GM18867 (cell line): ENCODE measurements around the gene SBF2.

Experiments
- ATAC-seq: cut with Tn5 transposase; IDR thresholded peaks from one replicate; pipeline ENCODE4 v1.9.1; 2021; ENCODE audit warnings: mild to moderate bottlenecking, moderate library complexity; ENCODE audit not compliant: unreplicated experiment

Gene SBF2

DNA sequence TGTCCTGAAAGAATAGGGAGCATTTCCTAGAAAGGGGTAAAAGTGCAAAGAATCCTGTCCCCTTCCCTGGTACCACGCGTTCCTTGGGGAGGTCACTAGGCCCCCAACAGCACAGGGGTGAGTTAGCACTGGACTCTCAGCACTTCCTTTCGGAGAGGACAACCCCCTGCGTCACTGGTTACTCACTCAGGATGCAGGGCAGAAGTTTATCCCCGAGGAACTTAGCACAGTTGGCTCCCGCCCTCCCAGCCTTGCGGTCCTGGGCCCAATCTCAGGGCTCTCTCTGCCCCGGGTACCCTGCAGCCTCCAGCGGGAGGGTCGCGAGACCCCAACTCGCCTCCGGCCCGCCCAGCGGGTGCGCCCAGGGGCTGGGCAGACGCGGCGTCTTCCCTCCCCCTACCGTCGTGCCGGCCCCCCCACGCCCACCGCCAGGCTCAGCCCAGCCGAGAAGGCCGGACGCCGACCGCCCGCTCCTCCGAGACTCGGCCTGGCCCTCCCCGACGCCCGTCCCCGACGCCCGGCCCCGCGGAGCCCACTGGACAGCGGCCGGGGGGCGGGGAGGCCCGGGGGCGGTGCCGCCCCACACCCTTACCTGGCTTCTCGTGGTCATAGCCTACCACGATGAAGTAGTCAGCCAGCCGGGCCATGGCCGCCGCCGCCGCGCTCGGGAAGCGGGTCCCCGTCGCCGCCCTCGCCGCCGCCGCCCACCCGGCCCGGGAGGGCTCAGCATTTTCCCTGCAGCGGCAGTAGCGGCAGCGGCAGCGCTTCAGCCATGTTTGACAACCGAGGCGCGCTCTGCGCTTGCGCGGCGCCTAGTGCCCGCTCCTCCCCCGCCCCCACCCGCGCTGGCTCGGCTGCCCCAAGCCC, at the start of gene SBF2:
Gene SBF2, minus strand, starts transcription at position 797 of the 867 bp plus-strand sequence. Its CDS starts 150 bp downstream, at position 647.
- peak; percentile 47 for ATAC-seq

DNA sequence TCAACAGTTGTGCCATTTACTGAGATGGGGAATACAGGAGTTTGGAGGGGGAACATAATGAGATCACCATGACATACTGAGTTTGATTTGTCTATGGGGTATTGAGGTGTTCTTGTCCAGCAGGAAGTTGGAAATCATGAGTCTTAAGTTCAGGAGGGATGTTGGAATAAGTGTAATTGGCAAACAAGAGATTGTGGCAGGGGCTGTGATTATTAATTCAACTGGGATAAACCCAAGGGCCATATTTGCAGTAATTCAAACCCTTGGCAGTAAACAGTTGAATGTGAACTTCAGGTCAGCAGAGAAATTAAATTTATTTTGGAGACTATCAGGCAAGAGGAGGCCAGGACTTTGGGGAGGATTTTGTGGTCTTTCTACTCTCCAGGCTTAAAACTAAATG, 44.3 kb upstream of the SBF2 start:
- no peak for ATAC-seq

DNA sequence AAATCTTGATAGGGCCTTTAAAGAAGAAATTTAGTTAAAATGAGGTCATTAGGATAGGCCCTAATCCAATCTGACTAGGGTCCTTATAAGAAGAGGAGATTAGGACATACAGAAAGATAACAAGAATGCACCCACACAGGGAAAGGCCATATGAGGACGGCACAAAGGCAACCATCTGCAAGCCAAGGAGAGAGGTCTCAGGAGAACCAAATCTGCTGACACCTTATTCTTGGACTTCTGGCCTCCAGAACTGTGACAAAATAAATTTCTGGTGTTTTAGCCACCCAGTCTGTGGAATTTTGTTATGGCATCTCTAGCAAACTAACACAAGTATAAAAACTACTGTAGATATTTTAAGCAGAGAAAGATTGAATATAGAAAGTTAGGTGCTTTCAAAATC, 39.5 kb upstream of the SBF2 start:
- ATAC-seq: no peak

DNA sequence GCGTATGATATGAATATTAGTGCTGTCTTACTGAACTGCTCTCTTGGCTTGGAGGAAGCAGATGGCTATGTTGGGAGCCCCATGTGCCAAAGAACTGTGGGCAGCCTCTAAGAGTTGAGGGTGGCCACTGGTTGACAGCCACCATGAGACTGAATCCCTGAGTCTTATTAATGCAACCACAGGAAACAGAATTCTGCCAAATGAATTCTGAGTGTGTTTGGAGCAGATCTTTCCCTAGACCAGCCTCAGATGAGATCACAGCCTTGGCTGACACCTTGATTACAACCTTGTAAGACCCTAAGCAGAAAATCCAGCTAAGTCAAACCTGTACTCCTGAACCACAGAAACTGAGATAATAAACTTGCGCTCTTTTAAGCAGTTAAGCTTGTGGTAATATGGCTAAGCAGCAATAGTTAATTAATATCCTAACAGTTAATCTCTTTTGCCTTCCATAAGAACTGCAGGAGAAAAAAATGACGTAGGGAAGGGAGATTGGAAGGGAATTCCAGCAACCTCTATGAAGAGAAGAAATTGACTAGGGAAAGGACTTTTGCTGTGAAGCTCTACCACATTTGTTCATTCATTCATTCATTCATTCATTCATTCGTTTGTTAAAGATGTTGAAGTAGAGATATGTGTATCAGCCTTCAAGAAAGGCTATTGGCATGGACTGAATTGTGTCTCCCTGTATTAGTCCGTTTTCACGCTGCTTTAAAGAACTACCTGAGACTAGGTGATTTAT, 37.7 kb upstream of the SBF2 start:
- ATAC-seq: no peak

DNA sequence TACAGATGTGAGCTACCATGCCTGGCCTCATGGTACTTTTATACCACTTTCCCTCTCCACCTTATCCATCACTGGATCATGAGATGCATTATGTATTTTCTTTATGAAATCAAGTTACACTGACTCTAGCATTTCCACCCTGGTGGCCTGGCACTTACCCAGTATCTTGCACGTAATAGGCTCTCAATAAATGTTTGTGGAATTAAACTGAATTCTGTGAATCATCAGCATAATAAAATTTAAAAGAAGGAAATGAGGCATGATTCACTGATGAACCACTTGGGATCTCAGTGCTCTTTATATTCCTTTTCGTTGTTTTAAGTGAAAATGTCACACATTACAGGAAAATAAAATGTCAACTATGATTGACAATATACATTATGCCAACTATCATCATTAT, 35.9 kb upstream of the SBF2 start:
- no peak for ATAC-seq

DNA sequence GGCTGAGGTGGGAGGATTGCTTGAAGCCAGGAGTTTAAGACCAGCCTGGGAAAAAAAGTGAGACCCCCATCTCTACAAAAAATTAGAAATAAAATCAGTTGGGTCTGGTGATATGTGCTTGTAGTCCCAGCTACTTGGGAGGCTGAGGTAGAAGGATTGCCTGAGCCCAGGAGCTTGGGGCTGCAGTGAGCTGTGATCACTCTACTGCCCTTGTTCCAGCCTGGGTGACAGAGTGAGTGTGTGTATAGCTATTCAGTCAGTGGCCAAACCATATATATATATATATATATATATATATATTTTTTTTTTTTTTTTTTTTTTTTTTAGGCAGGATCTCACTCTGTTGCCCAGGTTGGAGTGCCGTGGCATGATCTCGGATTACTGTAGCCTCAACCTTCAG, 35.3 kb upstream of the SBF2 start:
- ATAC-seq: no peak

DNA sequence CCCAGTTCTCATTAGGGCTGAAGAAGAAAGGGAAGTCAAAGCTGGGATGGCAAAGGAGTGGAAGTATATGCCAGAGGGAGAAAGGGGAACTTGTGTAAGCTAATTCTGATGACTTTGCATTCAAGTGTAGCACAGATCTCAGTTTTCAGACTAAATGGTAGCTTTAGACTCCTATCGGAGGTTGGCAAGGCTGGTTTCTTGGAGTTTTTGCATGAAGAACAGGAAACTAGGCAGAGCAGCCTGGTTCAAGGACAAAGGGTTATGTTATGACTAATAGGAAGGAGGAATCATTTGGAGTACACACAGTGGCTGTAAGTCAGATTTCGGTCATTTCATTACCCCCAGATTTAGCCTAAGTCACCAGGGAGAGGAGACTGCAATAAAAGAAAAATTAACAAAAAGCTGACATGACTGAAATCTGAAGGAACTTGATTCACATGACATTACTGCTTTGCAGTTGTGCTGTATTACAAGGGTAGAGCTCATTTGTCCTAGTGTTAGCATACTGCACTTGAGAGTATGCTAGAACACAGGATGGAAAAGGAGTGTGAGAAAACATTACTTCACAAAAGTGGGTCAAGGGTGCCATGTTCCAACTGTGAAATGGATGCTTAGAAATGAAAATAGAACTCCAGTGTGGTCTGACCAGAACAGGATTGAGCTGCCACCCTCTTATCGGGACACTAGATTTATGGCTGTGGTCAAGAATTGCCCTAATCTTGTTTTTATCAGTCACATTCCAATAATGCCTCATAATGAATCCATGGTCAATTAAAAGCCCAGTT, 34.5 kb upstream of the SBF2 start:
- ATAC-seq: no peak

DNA sequence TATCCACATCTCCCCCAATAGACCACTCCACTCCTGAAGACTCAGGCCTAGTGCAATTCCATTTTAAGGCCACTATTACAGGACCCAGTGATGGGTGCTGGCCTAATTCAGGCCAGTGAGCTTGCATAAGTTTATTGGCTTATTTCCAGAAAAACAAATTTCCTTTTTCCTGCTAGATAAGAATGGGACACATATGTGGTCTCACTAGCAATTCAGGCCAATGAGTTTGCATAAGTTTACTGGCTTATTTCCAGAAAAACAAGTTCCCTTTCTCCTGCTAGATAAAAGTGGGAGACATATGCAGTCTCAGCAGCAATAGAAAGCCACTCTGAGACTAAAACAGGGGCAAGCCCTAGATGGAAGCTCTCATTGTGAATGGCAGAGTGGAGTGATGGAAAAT, 33.2 kb upstream of the SBF2 start:
- no peak for ATAC-seq

DNA sequence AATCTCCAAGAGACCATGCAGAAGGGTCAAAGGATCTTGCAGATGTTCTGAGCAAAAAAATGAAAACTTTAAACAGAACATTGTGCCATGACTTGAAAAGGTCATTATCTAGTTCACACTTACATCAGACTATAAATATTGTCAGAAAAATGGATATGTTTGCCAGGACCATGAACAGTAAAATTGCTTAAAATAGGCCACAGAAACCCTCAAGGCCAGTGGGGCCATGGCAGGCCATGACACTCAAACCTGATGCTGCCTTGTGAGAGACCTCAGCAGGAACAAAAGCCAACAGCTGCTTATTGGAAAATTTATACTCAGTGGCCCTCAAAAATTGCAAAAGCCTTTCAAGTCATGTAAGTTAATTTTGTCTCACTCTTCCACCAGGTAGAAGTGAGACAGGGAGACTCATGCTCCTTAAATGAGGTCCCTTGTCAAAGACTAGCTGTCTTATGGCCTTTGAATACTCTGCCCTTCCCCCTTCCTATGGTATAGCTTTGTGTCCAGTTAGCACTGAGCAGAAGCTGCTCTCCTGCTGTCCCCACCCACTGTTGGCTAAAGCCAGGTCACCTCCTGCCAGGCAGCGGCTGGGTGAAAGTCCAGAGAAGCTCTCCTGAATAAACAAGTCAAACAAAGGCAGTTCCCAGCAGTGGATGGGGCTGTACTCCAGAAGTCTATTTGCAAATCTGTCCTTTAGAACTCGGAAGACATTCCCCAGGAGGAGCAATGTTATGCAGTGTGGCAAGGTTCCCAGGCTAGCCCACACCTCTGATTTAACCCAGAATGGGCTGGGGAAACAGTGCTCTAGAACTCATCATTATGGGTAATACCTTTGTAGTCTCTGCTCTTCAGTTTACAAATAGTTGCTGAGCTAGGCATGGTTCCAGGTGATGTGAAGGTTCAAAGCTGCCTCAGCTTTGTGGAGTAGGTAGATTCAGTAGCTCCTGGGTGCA, 32.3 kb upstream of the SBF2 start:
- ATAC-seq: no peak

DNA sequence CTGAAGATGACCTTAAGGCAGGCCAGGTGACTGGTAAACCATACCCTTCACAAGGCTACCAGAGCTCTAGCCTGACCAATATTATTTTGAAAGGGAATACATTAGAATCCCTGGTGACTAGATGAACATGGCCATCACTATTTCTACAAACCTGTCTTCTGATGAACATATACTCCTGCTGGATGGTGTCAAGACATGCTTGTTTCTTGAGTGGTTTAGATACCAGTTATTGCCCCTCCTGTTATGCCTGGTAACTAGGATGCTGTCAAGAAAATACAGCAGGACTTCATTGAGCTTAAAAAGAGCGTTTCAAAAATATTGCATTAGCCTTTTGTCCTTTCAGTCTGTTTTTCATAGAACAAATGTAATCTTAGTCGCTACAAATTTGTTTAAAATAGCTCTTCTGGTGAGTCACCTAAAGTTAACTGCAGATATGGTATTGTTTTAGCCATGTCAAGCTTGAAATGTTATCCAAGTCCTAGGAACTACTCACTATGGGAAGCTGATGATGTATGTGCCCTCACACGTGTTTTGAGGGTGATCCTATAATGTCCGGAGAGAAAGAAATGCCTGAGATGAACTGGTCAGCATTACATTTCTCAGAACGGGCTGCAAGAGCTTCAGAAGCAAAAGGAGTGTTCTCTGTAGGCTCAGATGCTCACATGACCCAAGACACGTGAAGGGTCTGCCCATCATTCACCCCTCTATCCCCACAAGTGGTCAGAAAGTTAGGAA, 31.4 kb upstream of the SBF2 start:
- no peak for ATAC-seq

DNA sequence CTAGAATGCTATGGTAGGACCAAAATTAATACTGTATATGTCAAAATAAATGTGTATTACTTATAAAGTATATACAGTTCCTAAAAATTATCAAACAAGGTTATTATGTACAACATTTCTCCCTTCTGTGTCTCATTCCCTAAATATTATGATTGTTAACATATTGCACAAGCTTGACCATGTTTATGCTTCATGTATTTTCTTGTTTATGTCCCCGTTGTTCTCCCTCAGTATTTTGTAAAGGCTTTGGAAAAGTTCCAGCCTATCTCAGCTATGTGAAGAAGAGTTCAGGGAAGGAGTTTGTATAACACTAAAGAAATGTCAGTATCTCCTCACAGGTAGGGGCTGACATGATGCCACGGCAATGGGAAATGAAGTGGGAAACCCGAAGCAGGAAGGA, 30.5 kb upstream of the SBF2 start:
- ATAC-seq: no peak

DNA sequence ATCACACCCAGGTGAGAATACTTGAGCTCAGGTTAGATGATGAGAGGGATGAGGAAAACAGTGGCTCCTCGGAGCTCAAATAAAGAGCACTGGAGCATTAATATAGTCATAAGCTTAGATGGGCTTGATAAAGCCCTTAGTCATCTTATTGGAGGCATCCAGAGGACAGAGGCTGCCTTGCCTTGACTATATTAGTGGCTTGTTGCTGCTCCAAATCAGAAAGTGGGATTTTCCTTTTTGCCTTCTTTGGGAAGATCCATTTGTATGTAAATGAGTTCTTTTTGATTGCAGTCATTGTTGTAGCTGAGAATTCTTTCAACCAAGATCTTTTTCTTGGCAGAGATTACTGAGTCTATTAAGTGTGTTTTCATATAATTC, 29.8 kb upstream of the SBF2 start:
- no peak for ATAC-seq

DNA sequence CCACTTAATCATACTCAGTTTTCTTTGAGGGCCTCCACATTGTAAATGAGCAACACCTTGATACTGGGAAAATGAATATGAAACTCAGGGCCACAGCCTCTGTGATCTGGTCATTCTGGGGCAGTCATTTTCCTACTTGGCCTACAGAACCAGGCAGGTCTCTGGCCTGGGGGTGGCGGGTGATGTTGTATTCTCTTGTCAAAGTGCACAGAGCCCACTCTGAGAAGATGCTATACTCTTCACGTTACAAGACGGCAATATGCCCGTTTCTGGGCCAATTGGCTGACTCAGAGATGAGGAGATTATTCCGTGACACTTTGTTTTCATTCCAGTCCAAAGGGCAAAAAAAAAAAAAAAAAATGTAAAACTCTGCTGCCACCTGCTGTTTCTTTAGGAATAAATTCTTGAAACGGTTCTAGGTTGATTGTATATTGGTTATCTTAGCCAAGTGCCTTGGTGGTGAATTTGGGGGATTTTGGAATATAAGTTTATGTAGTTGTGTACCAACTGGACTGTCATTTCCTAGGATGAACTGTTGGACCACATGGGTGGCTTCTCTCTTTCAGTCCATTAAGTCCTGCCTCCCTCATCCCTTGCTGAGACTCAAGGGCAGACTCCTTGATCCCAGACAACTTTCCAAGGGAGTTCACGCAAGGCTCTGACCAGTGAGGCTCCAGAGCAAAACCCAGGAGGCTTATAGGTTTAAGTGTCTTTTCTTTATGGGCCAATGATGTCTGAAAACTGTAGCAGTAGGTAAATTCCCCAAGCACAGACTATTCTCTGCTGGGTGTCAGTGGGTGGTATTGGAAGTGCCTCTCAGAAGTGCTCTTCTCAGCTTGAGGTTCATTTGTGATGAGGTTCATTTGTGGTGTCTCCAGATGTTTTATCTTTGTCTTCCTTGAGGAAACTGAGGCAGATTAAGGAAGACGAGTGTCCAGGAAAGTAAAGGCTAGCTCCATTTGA, 29.1 kb upstream of the SBF2 start:
- ATAC-seq: peak; percentile 51

DNA sequence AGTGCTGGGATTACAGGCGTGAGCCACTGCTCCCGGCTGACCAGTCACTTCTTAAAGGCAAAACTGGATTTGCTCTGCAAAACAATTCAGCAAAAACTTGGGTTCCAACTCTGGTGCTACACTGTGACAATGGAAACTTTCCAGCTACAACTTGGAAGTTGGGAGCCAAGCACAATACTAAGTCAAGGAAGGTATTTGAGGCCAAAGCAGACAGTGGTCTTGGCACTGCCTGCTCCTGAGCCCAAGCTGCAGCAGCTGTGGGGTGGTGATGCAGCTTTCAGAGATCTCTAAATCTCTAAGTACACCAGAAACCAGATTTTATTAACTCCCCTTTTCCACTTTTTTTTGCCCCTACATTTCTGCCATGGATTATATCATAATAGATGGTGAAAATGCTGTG, 28.4 kb upstream of the SBF2 start:
- no peak for ATAC-seq

DNA sequence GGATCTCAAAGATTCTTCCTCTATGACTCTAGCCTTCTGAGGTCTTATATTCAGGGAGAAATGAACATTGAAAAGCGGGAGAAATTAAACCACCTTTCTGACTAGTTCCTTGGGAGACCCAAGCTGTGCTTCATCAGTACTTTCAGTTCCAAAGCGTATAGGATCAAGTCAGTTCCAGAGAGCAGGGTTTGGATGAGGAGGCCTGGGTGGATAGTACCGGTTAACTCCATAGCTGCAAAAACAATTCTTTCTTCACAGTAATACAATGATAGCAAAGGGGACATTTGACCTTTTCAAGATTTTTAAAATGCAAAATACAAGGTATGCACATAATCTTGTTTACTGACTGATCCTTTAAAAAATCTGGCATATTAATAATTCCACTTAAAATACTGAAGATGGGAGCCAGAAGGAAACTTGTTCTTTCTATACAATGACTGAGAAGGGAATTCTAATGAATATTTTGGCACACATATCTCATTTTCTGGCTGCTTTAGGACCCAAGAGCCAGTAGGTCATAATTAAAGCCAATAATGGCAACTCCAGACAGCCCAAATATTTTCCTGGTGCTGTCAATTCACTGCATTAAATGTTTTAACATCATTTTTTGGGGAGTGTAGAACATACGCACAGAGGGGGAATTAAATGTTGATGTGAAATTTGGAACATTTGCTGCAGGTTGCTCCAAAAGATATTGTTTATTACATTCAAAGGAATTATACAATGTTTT, 26.9 kb upstream of the SBF2 start:
- no peak for ATAC-seq

DNA sequence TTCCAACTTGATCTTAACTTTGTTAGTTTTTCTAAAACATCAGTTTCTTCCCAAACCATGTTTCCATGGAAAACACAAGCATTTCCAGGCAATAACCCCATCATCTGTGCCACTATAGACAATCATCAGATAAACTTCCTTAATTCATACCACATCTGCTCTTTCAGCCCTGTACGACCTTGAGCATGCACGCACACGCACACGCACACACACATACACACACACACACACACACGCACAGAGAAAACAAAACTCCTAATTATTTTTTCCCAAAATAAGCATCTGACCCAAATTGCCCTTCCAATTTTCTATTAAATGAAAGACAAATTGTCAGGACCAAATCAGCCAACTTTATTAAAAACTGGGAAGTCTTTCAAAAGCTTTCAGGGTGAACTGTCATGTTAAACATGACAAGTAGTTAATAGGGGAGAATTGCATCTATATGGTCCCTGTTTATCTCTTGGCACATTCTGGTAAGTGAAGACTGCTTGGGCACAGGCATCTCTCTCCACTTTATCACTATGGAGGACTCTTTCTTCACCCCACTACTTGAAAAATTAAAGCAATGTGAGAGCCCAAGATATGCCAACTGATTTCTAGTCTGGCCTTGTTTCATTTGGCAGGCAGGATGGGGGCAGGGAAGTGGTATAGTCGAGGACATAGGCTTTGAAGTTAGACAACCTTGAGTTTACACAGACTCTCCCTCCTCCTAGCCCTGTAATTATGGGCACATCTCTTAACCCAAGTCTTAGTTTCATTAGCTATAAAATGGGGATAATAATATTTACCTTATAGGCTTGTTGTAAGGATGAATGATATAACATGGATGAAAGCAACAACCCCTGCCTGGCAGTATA, 25.9 kb upstream of the SBF2 start:
- no peak for ATAC-seq

DNA sequence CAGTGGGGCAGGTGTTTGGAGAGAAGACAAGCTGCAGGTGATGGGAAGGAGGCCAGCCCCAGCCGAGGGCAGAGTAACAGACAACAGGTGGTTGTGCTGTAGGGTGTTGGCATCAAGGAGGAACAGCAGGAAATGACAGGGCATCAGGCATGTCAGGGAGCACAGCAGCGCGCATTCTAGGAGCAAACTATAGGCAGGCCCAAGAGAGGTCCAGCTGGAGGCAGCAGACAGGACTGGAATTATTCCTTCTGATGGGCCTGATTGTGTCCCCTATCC, 24.4 kb upstream of the SBF2 start:
- no peak for ATAC-seq
